ENCODE data around the gene DYNLL2.

DNA sequence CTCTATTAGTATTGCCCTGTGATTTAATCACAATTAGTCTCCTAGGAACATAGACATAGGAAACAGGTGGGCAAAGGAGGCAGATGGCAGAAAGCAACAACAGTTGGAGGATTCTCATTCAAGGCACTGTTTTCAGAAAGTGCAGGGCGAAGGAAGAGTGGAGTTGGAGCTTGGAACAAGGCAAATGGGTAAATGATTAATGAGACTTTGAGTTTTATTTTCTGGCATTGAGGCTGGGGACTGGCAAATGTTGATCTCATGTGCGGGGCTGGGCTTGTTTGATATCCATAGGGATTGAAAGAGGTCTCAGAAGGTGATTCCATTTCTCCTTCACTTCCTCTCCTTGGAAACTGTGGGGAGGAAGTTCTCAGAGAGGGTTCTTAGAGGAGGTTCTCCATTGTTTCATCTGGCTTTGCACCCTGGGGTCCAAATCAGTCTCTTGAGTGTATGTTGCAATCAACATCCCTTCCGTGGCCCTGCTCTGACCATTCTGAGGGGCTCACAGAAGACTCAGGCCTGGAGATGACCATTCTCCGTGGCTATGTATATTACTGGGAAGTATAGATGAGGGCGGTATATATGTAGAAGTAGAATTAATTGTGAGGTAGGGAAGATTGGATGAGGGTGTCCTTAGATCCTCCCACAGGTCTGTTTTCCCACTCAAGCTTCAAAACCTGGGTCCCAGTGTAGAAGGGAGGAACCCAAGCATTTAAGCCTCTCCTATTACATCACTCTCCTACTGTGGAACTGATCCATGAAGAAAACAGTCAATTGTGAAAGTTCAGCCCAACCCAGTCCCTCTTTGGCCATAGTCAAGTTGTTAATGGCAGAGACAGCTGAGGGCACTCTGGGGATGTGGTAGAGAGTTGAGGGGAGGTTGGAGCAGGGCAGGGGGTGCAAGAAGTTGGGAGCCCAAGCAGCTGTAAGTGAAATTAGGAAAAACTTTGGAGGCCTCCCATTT, 39.7 kb upstream of the DYNLL2 start:
- TF ChIP-seq, protein P1, sequence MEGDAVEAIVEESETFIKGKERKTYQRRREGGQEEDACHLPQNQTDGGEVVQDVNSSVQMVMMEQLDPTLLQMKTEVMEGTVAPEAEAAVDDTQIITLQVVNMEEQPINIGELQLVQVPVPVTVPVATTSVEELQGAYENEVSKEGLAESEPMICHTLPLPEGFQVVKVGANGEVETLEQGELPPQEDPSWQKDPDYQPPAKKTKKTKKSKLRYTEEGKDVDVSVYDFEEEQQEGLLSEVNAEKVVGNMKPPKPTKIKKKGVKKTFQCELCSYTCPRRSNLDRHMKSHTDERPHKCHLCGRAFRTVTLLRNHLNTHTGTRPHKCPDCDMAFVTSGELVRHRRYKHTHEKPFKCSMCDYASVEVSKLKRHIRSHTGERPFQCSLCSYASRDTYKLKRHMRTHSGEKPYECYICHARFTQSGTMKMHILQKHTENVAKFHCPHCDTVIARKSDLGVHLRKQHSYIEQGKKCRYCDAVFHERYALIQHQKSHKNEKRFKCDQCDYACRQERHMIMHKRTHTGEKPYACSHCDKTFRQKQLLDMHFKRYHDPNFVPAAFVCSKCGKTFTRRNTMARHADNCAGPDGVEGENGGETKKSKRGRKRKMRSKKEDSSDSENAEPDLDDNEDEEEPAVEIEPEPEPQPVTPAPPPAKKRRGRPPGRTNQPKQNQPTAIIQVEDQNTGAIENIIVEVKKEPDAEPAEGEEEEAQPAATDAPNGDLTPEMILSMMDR (IDR thresholded peaks at IDR 0.05) = no peak
- TF ChIP-seq POLR2A (IDR thresholded peaks at IDR 0.05) = no peak

Measured in ovary (tissue), 3 donors.